Mucosa of stomach (tissue), 1 donor: ENCODE data around the gene HOXC6.

Source experiments
- H3K27me3 ChIP-seq: one replicate; pipeline ENCODE4 v1.7.0; 2013; ENCODE audit warnings: mild to moderate bottlenecking, low read length; ENCODE audit not compliant: control insufficient read depth, insufficient read depth
- H3K36me3 ChIP-seq: one replicate; pipeline ENCODE4 v1.7.0; 2013; ENCODE audit warnings: low read length; ENCODE audit not compliant: control insufficient read depth, insufficient read depth
- H3K4me1 ChIP-seq: one replicate; pipeline ENCODE4 v1.7.0; 2013; ENCODE audit warnings: mild to moderate bottlenecking, low read length; ENCODE audit not compliant: control insufficient read depth, insufficient read depth
- H3K4me3 ChIP-seq: one replicate; pipeline ENCODE4 v1.7.0; 2013; ENCODE audit warnings: low read length
- H3K9ac ChIP-seq: one replicate; pipeline ENCODE4 v1.7.0; 2013; ENCODE audit warnings: mild to moderate bottlenecking, low read length, moderate library complexity
- H3K9me3 ChIP-seq: one replicate; pipeline ENCODE4 v1.7.0; 2013; ENCODE audit warnings: mild to moderate bottlenecking, low read length, moderate library complexity; ENCODE audit not compliant: control insufficient read depth
- donor health status: Pancreatic carcinoma.

The HOXC6 gene

DNA sequence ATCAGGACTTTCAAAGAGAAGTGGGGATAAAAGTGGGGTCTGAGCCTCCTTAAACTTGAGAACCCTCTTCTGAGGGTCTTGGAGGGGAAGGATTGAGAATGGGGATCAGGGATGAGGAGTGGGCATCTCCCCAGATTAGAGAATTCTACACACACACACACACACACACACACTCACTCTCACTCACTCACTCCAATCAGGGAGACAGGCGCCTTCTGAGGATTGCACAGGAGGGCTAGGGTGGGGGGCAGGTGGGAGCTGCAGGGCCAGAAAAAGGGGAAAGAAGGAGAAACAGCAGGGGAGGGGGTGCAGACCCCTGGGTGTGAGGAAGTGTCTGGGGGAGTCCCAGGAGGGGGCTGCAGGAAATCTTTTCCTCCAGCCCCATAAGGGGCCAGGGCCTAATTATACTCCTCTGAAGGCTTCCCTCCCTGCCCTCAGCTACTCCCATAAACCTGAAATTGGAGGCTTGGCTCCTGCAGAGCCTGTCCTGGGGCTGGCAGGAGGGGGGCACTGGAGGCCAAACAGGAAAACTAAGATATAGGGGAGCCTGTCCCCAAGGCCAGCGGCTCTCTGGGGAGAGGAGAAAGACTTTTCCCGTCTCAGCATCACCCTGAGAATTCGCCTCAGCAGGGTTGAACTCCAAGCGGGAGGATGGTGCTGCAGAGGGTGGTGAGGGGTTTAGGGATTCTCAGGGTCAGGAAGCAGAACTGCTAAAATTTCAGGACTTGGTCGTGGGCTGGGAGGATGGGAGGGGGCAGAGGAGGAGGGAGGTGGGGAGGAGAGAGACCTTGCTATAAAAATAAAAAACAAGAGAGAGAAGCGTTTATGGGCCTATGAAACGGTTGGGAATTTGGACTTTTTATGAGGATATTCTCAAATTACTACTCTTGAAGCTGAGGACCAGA lies 26.7 kb upstream of the HOXC6 start:
- Histone ChIP-seq H3K36me3 (no peaks in the 10 kb centered on the region), H3K4me3 (no peak overlapping the region), H3K27me3 (peaks cover 96% of the 10 kb centered on the region), H3K4me1 (peaks cover 21% of the 10 kb centered on the region), H3K9ac (no peak overlapping the region), H3K9me3 (no peaks in the 10 kb centered on the region)

GRCh38 chr12:54002278-54002914 lies 25.8 kb upstream of the HOXC6 start:
- Histone ChIP-seq H3K4me3 (no peak overlapping the region), H3K36me3 (no peaks in the 10 kb centered on the region), H3K4me1 (peaks cover 22% of the 10 kb centered on the region), H3K27me3 (peaks cover 96% of the 10 kb centered on the region), H3K9ac (no peak overlapping the region), H3K9me3 (no peaks in the 10 kb centered on the region)

DNA sequence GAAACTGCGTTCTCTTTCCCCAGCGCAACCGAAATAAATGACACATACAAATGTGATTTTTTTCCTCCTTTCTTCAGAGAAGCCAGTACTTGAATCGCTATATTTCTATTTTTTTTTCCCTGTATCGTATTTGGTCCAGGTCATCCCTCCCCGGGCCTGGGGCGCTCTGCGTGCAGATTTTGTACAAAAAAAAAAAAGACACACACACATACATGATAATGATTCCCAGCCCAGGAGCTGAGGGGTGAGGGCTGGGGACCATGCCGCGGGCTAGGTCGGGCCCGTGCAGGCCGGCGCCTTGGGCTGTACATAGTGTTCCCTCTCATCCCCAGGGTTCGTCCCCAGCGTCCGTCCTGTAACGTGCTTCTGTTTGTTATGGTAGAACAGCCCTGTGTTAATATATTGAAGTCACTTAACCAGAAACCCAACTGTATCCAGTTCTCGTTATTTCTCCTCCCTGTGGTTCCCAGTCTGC lies 25.3 kb upstream of the HOXC6 start:
- peaks cover 96% of the 10 kb centered on the region for H3K27me3 ChIP-seq
- no peak overlapping the region for H3K4me3 ChIP-seq
- peaks cover 22% of the 10 kb centered on the region for H3K4me1 ChIP-seq
- H3K9me3 ChIP-seq: no peaks in the 10 kb centered on the region
- H3K9ac ChIP-seq: no peak overlapping the region
- no peaks in the 10 kb centered on the region for H3K36me3 ChIP-seq

DNA sequence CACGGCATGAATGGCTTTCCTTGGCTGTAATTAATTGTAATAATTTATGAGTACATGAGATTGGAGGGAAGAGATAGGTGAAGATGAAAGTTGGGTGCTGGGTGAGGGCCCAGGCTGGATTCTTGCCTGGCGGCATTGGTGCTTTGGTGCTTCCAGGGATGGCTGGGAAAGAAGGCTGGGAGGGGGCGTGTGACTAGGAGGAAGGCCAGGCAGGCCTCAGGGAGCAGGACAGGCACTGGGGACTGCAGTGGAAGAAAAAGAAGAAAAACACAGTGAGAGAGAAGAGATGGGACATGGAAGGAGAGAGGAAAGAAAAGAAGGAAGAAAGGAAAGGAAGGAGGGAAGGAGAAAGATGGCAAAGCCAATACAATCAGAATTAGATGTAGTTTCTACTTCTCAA lies 24.6 kb upstream of the HOXC6 start:
- Histone ChIP-seq H3K27me3 (peaks cover 96% of the 10 kb centered on the region), H3K4me1 (peaks cover 22% of the 10 kb centered on the region), H3K36me3 (no peaks in the 10 kb centered on the region), H3K4me3 (no peak overlapping the region), H3K9me3 (no peaks in the 10 kb centered on the region), H3K9ac (no peak overlapping the region)

DNA sequence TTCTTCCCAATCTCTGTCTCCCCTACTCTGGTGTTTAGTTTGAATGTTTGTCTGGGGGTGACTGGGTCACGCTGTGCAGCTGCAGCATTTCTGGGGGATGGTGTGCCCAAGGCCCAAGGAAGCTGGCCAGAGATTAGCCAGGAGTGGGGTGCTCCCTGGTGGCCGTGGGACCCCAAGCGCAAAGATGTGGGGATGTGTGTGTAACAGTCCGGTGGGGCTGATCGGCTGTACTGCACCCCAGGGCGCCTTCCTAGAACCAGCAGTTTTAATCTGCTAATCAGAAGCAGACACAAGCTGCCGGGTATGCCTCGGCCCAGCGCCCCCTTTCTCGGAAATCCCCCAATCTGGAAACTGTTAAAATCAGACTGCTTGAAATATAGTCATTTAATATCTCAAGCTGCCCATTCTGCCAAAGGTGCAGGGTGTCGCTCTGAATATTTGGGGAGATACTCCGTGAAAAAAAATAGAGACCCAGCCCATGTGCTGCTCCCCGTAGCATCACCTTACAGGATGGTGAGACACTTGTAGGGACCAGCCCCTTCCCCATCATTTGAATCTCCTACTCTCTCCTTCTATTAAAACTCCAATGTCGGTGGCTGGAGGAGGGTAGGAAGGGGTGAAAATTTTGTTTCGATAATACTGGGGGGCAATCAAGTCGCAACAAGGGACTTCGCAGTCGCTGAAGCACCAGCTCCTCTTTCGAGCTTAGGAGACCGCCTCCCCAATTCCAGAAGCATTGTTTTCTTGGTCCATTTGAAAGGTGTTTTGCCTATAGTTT lies 24.0 kb upstream of the HOXC6 start:
- peaks cover 22% of the 10 kb centered on the region for H3K4me1 ChIP-seq
- H3K4me3 ChIP-seq: no peak overlapping the region
- H3K9ac ChIP-seq: no peak overlapping the region
- peaks cover 96% of the 10 kb centered on the region for H3K27me3 ChIP-seq
- H3K36me3 ChIP-seq: no peaks in the 10 kb centered on the region
- no peaks in the 10 kb centered on the region for H3K9me3 ChIP-seq

DNA sequence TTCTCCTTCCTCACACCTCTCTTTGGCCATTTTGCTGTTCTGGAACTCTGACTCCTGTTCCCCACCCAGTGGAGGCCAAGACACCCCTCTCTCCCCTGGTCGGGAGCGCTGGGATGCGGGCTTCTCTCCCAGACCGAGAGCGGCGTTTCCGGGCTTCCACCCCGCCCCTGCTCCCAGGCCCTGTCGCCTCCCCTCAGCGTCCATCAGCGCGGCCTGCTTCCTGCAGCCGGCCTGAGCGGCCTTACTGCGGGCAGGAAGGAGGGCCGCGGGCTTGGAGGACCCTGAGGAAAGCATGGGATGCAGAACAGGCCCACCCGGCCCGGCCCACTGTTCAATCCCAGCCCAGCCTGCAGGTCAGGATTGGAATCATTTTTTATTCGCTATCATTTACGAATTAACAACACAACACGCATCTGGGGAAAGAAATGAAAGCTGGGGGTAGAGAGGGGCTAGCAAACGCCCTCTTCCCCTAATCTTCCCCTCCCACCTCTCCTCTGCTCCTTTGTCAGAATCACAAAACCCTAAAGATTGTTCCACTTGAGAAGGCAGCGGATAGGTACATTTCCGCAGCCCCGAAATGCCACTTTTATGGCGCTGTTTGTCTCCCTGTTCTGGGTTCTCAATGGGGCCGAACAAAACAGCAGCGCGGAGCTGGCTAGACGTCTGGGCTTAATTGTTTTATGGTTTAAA lies 23.3 kb upstream of the HOXC6 start:
- Histone ChIP-seq H3K4me3 (no peak overlapping the region), H3K27me3 (peaks cover 97% of the 10 kb centered on the region), H3K36me3 (no peaks in the 10 kb centered on the region), H3K9ac (no peak overlapping the region), H3K4me1 (peaks cover 16% of the 10 kb centered on the region), H3K9me3 (no peaks in the 10 kb centered on the region)

- H3K9me3 ChIP-seq: peaks cover 2% of the 10 kb centered on the region
- H3K9ac ChIP-seq: no peak overlapping the region
- H3K27me3 ChIP-seq: peaks cover 97% of the 10 kb centered on the region
- H3K4me3 ChIP-seq: no peak overlapping the region
- peaks cover 11% of the 10 kb centered on the region for H3K4me1 ChIP-seq
- H3K36me3 ChIP-seq: no peaks in the 10 kb centered on the region
Measured at GRCh38 chr12:54005531-54005852, 22.7 kb upstream of the HOXC6 start.

DNA sequence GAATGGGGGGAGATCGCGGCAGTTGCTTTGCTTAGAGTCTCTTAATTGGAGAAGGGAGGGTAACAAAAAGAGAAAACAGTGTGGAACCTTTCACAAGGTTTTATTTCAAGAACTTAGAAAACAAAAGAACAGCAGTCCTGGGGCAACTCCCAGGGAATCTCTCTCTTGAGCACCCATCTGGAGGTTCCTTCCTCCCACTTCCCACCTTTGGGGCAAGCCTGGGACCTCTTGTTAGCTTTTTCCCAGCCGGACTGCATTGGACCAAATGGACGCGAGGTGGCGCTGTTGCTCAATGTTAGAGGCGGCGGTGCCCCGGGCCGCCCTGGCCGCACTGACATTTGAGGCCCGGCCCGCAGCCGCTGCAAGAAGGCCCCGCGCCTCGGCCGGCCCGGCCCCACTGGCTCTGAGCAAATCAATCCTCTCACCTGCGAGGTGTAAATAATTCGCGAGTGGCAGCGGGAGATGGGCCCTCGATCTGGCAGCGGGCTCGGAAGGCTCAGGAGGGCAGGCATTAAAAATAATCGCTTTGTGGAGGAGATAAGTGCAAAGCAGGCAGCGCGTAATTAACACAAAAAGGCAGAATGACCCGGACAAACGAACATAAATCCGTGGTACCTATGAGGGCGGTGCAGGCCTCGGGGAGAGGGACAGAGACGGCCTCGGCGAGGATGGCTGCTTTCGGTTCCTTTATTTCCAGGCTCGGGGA lies 22.2 kb upstream of the HOXC6 start:
- Histone ChIP-seq H3K9me3 (peaks cover 5% of the 10 kb centered on the region), H3K9ac (peak overlapping the region; percentile 62), H3K4me1 (peaks cover 10% of the 10 kb centered on the region), H3K4me3 (peak overlapping the region; percentile 46), H3K36me3 (no peaks in the 10 kb centered on the region), H3K27me3 (peaks cover 97% of the 10 kb centered on the region)

- Histone ChIP-seq H3K4me1 (peaks cover 10% of the 10 kb centered on the region), H3K9ac (peak overlapping the region; percentile 62), H3K36me3 (no peaks in the 10 kb centered on the region), H3K9me3 (peaks cover 5% of the 10 kb centered on the region), H3K27me3 (peaks cover 97% of the 10 kb centered on the region), H3K4me3 (peak overlapping the region; percentile 46)
Measured at GRCh38 chr12:54006559-54007220, 21.6 kb upstream of the HOXC6 start.

- Histone ChIP-seq H3K4me3 (no peak overlapping the region), H3K9me3 (peaks cover 5% of the 10 kb centered on the region), H3K4me1 (peaks cover 10% of the 10 kb centered on the region), H3K9ac (no peak overlapping the region), H3K36me3 (no peaks in the 10 kb centered on the region), H3K27me3 (peaks cover 95% of the 10 kb centered on the region)
Measured at GRCh38 chr12:54007538-54008259, 20.5 kb upstream of the HOXC6 start.
